ES-I3 (cell line): Measurements from ENCODE around the gene TMEM238.
"Not testable (repeated sequence)": the region's sequence is repeated elsewhere in the genome, so short reads cannot be mapped to it uniquely, and the experiment has no call there.

Experiments
- H3K36me3 ChIP-seq: 2 replicates; pipeline ENCODE4 v1.6.1; 2013; ENCODE audit warnings: mild to moderate bottlenecking, low read length, control low read depth, moderate library complexity; ENCODE audit not compliant: insufficient read depth
- H3K4me1 ChIP-seq: 2 replicates; pipeline ENCODE4 v1.6.1; 2013; ENCODE audit warnings: mild to moderate bottlenecking, control low read depth, low read length; ENCODE audit not compliant: insufficient read depth
- H3K9ac ChIP-seq: 2 replicates; pipeline ENCODE4 v1.6.1; 2013; ENCODE audit warnings: low read depth, mild to moderate bottlenecking, low read length, moderate library complexity
- H3K9me3 ChIP-seq: 2 replicates; pipeline ENCODE4 v1.6.1; 2013; ENCODE audit warnings: mild to moderate bottlenecking, low read length, moderate library complexity; ENCODE audit not compliant: control insufficient read depth, insufficient read depth

The TMEM238 gene, protein sequence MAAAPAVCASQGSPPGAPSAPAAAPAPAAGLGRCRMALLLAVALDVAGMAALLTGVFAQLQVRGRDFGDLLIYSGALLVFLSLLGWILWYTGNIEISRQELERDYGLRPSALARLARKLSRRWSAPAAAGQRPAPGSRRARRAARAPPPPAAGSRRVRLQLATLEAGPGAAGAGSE

DNA sequence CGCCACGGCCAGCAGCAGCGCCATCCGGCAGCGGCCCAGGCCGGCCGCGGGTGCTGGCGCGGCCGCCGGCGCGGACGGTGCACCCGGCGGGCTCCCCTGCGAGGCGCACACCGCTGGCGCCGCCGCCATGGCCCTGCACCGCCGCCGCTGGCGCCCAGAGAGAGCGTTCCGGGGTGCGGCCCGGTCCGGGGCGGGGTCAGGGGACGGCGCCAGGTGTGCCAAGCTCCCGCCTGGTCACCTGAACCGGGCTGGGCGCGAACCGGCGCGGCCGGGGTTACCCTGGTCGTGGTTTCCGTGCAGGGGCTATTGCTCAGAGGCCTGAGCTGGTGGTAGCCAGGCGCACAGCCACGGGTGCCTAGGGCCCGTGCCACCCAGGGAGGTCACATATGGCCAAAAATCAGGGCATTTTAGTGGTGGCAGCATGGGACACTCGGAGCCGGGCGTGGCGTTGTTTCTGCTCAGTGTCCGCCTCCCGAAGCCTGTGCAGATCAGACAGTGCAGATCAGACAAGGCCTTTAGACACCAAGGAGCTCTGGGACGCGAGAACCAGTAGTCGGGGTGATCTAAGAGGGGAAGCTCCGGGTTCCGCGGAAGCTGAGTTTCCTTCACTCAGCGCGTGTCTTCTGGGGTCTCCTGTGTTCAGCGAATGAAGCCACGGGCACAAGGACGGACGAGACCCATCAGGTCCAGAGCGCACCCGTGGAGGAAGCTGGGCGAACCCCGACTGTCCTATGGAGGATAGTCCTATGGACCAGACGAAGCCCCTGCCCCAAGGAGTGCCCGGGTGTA, at the start of gene TMEM238:
TMEM238 (minus strand) TSS at position 162 of the 789 bp plus-strand sequence; CDS start at position 129, 33 bp downstream.
- no peaks in the 10 kb centered on the region for H3K9me3 ChIP-seq
- H3K36me3 ChIP-seq = peaks cover 12% of the 10 kb centered on the region
- peaks cover 11% of the 10 kb centered on the region; the same call in 1 of the 2 replicates for H3K4me1 ChIP-seq
- peak within 1 kb of the TSS; percentile 76 for H3K9ac ChIP-seq

- Histone ChIP-seq H3K4me1 (no peaks in the 10 kb centered on the region; the same call in 1 of the 2 replicates), H3K9me3 (no peaks in the 10 kb centered on the region), H3K36me3 (no peaks in the 10 kb centered on the region), H3K9ac (no peak overlapping the region)
Measured at GRCh38 chr19:55433292-55433691, 49.2 kb upstream of the TMEM238 start.

GRCh38 chr19:55432241-55432959, 48.3 kb upstream of the TMEM238 start:
- no peaks in the 10 kb centered on the region for H3K36me3 ChIP-seq
- H3K4me1 ChIP-seq = no peaks in the 10 kb centered on the region; the same call in 1 of the 2 replicates
- H3K9ac ChIP-seq = no peak overlapping the region
- H3K9me3 ChIP-seq = no peaks in the 10 kb centered on the region

- H3K9me3 ChIP-seq = no peaks in the 10 kb centered on the region
- H3K36me3 ChIP-seq = no peaks in the 10 kb centered on the region
- no peaks in the 10 kb centered on the region; the same call in 1 of the 2 replicates for H3K4me1 ChIP-seq
- no peak overlapping the region for H3K9ac ChIP-seq
Measured at GRCh38 chr19:55431183-55431582, 47.1 kb upstream of the TMEM238 start.

GRCh38 chr19:55426042-55426441, 42.0 kb upstream of the TMEM238 start:
- Histone ChIP-seq H3K36me3 (no peaks in the 10 kb centered on the region), H3K4me1 (no peaks in the 10 kb centered on the region; the same call in 1 of the 2 replicates), H3K9ac (no peak overlapping the region), H3K9me3 (no peaks in the 10 kb centered on the region)

- Histone ChIP-seq H3K36me3 (no peaks in the 10 kb centered on the region), H3K4me1 (no peaks in the 10 kb centered on the region; the same call in 1 of the 2 replicates), H3K9ac (no peak overlapping the region), H3K9me3 (no peaks in the 10 kb centered on the region; the same call in 1 of the 2 replicates)
Measured at GRCh38 chr19:55424518-55424917, 40.4 kb upstream of the TMEM238 start.

DNA sequence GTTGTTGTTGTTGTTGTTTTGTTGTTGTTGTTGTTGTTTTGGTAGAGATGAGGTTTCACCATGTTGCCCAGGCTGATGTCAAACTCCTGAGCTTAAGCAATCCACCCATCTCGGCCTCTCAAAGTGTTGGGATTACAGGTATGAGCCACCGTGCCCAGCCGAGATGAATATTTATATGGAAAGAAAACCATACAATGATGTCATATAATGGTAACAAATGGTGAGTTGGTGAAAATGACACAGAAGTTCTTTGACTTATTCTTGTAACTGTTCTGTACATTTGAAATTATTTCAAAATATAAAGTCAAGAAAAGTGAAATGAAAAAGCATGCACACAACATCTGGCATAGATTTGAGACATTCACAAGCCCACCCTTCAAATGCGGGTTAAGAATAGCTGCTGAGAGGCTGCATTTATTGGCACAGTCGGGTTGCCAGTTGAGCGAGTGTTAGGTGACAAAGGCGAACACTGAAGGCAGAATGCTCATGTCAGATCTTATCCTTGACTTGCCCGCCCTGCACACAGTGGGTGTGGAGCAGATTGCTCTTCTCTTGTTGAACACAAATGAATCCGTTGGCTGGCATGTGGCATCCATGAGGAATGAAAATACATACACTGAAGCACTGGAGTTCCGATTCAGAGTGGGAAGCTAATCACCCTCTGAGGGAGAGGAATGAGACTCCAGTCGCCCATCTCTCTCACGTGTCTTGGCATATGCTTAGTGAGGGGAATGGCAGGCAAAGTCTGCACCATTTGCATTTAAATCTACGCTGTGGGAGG, 39.3 kb upstream of the TMEM238 start:
- no peaks in the 10 kb centered on the region; the same call in 1 of the 2 replicates for H3K9me3 ChIP-seq

DNA sequence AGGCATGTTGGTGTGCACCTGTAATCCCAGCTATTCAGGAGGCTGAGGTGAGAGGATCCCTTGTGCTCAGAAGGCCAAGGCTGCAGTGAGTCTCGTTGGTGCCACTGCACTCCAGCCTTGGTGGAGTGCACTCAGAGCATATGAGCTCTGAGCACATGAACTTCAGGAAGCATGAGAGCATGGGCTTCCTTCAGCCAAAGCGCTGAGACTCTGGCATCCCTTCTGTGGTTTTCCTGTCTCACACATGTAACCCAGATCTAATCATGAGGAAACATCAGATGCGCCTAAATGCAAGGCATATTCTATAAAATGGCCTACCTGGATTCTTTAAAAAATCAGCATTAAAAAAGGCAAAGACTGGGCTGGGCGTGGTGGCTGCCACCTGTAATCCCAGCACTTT, 37.2 kb upstream of the TMEM238 start:
- H3K9ac ChIP-seq, H3K9me3 ChIP-seq, H3K4me1 ChIP-seq, H3K36me3 ChIP-seq: not testable (repeated sequence)

More for the DNA sequence above, 39.3 kb upstream of the TMEM238 start:
- Histone ChIP-seq H3K9ac (no peak overlapping the region), H3K4me1 (no peaks in the 10 kb centered on the region), H3K36me3 (no peaks in the 10 kb centered on the region)

DNA sequence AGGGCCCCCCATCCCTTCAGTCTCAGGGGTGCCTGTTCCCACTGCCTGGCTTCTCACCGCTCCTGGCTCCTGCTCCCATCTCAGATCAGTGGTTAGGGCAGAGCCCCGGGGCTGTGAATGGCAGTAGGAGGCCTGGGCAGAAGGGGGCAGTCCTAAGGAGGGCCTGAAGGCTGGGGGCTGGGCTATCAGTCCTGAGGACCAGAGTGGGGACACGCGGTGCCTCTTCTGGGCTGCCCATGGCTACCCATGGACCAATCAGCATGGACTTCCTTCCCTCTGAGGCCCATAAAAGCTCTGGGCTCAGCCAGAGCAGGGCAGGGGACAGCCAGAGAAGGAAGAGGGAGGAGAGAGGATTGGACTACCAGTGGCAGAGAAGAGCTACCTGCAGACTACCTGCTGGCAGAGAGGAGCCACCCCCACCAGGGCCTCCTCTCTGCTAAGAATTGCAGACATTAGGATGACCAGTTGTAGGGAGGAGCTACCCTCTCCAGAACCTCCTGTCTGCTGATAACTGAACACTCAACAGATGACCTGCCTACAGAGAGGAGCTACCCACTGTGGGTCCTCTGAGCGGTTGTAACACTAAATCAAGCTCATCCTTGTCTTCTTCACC, 35.6 kb upstream of the TMEM238 start:
- H3K9me3 ChIP-seq = no peaks in the 10 kb centered on the region; the same call in 1 of the 2 replicates
- no peaks in the 10 kb centered on the region for H3K36me3 ChIP-seq
- H3K4me1 ChIP-seq = peaks cover 4% of the 10 kb centered on the region; the same call in 1 of the 2 replicates
- no peak overlapping the region for H3K9ac ChIP-seq

- Histone ChIP-seq H3K9me3 (no peaks in the 10 kb centered on the region; the same call in 1 of the 2 replicates), H3K36me3 (no peaks in the 10 kb centered on the region), H3K4me1 (peaks cover 4% of the 10 kb centered on the region; the same call in 1 of the 2 replicates), H3K9ac (no peak overlapping the region)
Measured at GRCh38 chr19:55419103-55419502, 35.0 kb upstream of the TMEM238 start.

GRCh38 chr19:55418185-55418584, 34.1 kb upstream of the TMEM238 start:
- H3K4me1 ChIP-seq = peaks cover 4% of the 10 kb centered on the region; the same call in 1 of the 2 replicates
- no peak overlapping the region for H3K9ac ChIP-seq
- no peaks in the 10 kb centered on the region for H3K36me3 ChIP-seq
- no peaks in the 10 kb centered on the region; the same call in 1 of the 2 replicates for H3K9me3 ChIP-seq

- Histone ChIP-seq H3K9me3 (0 out of 2 replicates have a peak, but pooled peaks cover 4% of the 10 kb centered on the region), H3K4me1 (peaks cover 10% of the 10 kb centered on the region; the same call in 1 of the 2 replicates), H3K9ac (no peak overlapping the region), H3K36me3 (peaks cover 14% of the 10 kb centered on the region)
Measured at GRCh38 chr19:55410168-55410567, 26.1 kb upstream of the TMEM238 start.

GRCh38 chr19:55409179-55409578, 25.1 kb upstream of the TMEM238 start:
- peaks cover 19% of the 10 kb centered on the region for H3K36me3 ChIP-seq
- H3K9me3 ChIP-seq, H3K9ac ChIP-seq: not testable (repeated sequence)
- peaks cover 10% of the 10 kb centered on the region; the same call in 1 of the 2 replicates for H3K4me1 ChIP-seq
